ENCODE results near the gene SGF29.

SGF29 gene

GRCh38 chr16:28553776-28554633 lies at the start of gene SGF29:
Gene SGF29 (plus strand): TSS chr16:28553920. CDS start chr16:28581070, 27,150 bp downstream.
- DNase-seq (ENCODE audit: insufficient read length, low spot score) (peak; percentile 87), FAIRE-seq (peak; percentile 43)
- TF ChIP-seq POLR2A (IDR thresholded peaks at IDR 0.05; ENCODE audit: low read depth, low read length), result peak; percentile 94

GRCh38 chr16:28504707-28505404 lies 48.9 kb upstream of the SGF29 start:
- TF ChIP-seq POLR2A (IDR thresholded peaks at IDR 0.05; ENCODE audit: low read depth, low read length), result no peak
- no peak for DNase-seq (ENCODE audit: insufficient read length, low spot score)
- FAIRE-seq, result no peak

- no peak for DNase-seq (ENCODE audit: insufficient read length, low spot score)
- no peak for FAIRE-seq
- TF ChIP-seq POLR2A (IDR thresholded peaks at IDR 0.05; ENCODE audit: low read depth, low read length), result no peak
Observed at GRCh38 chr16:28505489-28506137, 48.1 kb upstream of the SGF29 start.

GRCh38 chr16:28511031-28511430 lies 42.7 kb upstream of the SGF29 start:
- FAIRE-seq (no peak), DNase-seq (ENCODE audit: insufficient read length, low spot score) (no peak)
- TF ChIP-seq POLR2A (IDR thresholded peaks at IDR 0.05; ENCODE audit: low read depth, low read length), result no peak

GRCh38 chr16:28511801-28512789 lies 41.6 kb upstream of the SGF29 start:
- no peak for FAIRE-seq
- no peak for DNase-seq (ENCODE audit: insufficient read length, low spot score)
- no peak for TF ChIP-seq POLR2A (IDR thresholded peaks at IDR 0.05; ENCODE audit: low read depth, low read length)

- no peak for TF ChIP-seq POLR2A (IDR thresholded peaks at IDR 0.05; ENCODE audit: low read depth, low read length)
- FAIRE-seq (no peak), DNase-seq (ENCODE audit: insufficient read length, low spot score) (no peak)
Observed at GRCh38 chr16:28513484-28514181, 40.1 kb upstream of the SGF29 start.

GRCh38 chr16:28514246-28514645 lies 39.5 kb upstream of the SGF29 start:
- no peak for FAIRE-seq
- no peak for TF ChIP-seq POLR2A (IDR thresholded peaks at IDR 0.05; ENCODE audit: low read depth, low read length)
- DNase-seq (ENCODE audit: insufficient read length, low spot score), result no peak

GRCh38 chr16:28520672-28521071 lies 33.0 kb upstream of the SGF29 start:
- no peak for TF ChIP-seq POLR2A (IDR thresholded peaks at IDR 0.05; ENCODE audit: low read depth, low read length)
- no peak for FAIRE-seq

GRCh38 chr16:28521436-28521835 lies 32.3 kb upstream of the SGF29 start:
- DNase-seq (ENCODE audit: insufficient read length, low spot score), result no peak
- no peak for TF ChIP-seq POLR2A (IDR thresholded peaks at IDR 0.05; ENCODE audit: low read depth, low read length)
- no peak for FAIRE-seq

More at GRCh38 chr16:28520672-28521071, 33.0 kb upstream of the SGF29 start:
- no peak for DNase-seq (ENCODE audit: insufficient read length, low spot score)

- FAIRE-seq (no peak), DNase-seq (ENCODE audit: insufficient read length, low spot score) (no peak)
- TF ChIP-seq POLR2A (IDR thresholded peaks at IDR 0.05; ENCODE audit: low read depth, low read length), result no peak
Observed at GRCh38 chr16:28522792-28523191, 30.9 kb upstream of the SGF29 start.

GRCh38 chr16:28524681-28525171 lies 29.0 kb upstream of the SGF29 start:
- no peak for DNase-seq (ENCODE audit: insufficient read length, low spot score)
- no peak for TF ChIP-seq POLR2A (IDR thresholded peaks at IDR 0.05; ENCODE audit: low read depth, low read length)
- FAIRE-seq, result no peak
